ENCODE results near the gene HOXA9. TPM values are rescaled to one million over a fixed set of nuclear protein-coding genes. Genes with fewer than 3 reads are reported as not detected.

HOXA9 gene
- polyA plus RNA-seq, 1 donor (not counting 4 experiments of a cell fraction or from before 2014, with no cell fraction given) = 28.1 TPM

- no peak for DNase-seq (ENCODE audit: low read depth, low spot score)
- TF ChIP-seq CTCF (optimal IDR thresholded peaks at IDR 0.05 in 1 of 3, IDR thresholded peaks at IDR 0.05 in 1 of 3, conservative IDR thresholded peaks at IDR 0.05 in 1 of 3; ENCODE audit: extremely low read depth in 1 of 3, insufficient read depth in 2 of 3, low read length in 3 of 3) (no peak), EZH2 (IDR thresholded peaks at IDR 0.05; ENCODE audit: low read length) (no peak)
- no peak for FAIRE-seq
- no peak overlapping the region for H3K4me2 ChIP-seq (ENCODE audit: control insufficient read depth, extremely low read depth, insufficient read depth, low read depth, low read length)
- H3K79me2 ChIP-seq (ENCODE audit: control insufficient read depth, insufficient read depth, low read length) = no peaks in the 10 kb centered on the region
- dilution Hi-C loops (cut with MboI; ENCODE audit: extremely low pct_ligation_motif_present, low sequenced_read_pairs) = loop anchor here (25.0 kb wide), 1 partner anchor 374 kb away; no protein-coding TSS in a partner anchor
- H3K27me3 ChIP-seq (ENCODE audit: control insufficient read depth, extremely low read depth, insufficient read depth, low read length) = peaks cover 78% of the 10 kb centered on the region
- no peaks in the 10 kb centered on the region for H3K9me3 ChIP-seq (ENCODE audit: control insufficient read depth, low read depth, low read length)
- no peak overlapping the region for H2AFZ ChIP-seq (ENCODE audit: control insufficient read depth, low read length)
- H3K36me3 ChIP-seq (ENCODE audit: control insufficient read depth in 2 of 2, extremely low read depth in 1 of 2, insufficient read depth in 2 of 2, low read length in 2 of 2) = no peaks in the 10 kb centered on the region
- peaks cover 5% of the 10 kb centered on the region for H3K4me1 ChIP-seq (ENCODE audit: control insufficient read depth, extremely low read depth, insufficient read depth, low read length)
- no peak overlapping the region for H3K4me3 ChIP-seq (ENCODE audit: control insufficient read depth in 2 of 3, extremely low read depth in 1 of 3, insufficient read depth in 2 of 3, low read depth in 1 of 3, low read length in 3 of 3)
- H4K20me1 ChIP-seq (ENCODE audit: control insufficient read depth, extremely low read depth, insufficient read depth, low read length) = peaks cover 5% of the 10 kb centered on the region
- H3K9me1 ChIP-seq (ENCODE audit: control insufficient read depth, extremely low read depth, insufficient read depth, low read length) = no peaks in the 10 kb centered on the region
- no peak overlapping the region for H3K9ac ChIP-seq (ENCODE audit: control insufficient read depth, extremely low read depth, insufficient read depth, low read length)
- no peak overlapping the region for H3K27ac ChIP-seq (ENCODE audit: control insufficient read depth, insufficient read depth, low read length)
Observed at GRCh38 chr7:27213433-27214238, 48.3 kb upstream of the HOXA9 start.

GRCh38 chr7:27212497-27213432, 47.4 kb upstream of the HOXA9 start:
- H3K9me1 ChIP-seq (ENCODE audit: control insufficient read depth, extremely low read depth, insufficient read depth, low read length) = no peaks in the 10 kb centered on the region
- H3K36me3 ChIP-seq (ENCODE audit: control insufficient read depth in 2 of 2, extremely low read depth in 1 of 2, insufficient read depth in 2 of 2, low read length in 2 of 2) = no peaks in the 10 kb centered on the region
- no peak for DNase-seq (ENCODE audit: low read depth, low spot score)
- TF ChIP-seq CTCF (optimal IDR thresholded peaks at IDR 0.05 in 1 of 3, IDR thresholded peaks at IDR 0.05 in 1 of 3, conservative IDR thresholded peaks at IDR 0.05 in 1 of 3; ENCODE audit: extremely low read depth in 1 of 3, insufficient read depth in 2 of 3, low read length in 3 of 3) = no peak
- peak; percentile 87 for TF ChIP-seq EZH2 (IDR thresholded peaks at IDR 0.05; ENCODE audit: low read length)
- H3K9ac ChIP-seq (ENCODE audit: control insufficient read depth, extremely low read depth, insufficient read depth, low read length) = no peak overlapping the region
- no peaks in the 10 kb centered on the region for H3K79me2 ChIP-seq (ENCODE audit: control insufficient read depth, insufficient read depth, low read length)
- H3K27me3 ChIP-seq (ENCODE audit: control insufficient read depth, extremely low read depth, insufficient read depth, low read length) = peaks cover 87% of the 10 kb centered on the region
- H3K4me2 ChIP-seq (ENCODE audit: control insufficient read depth, extremely low read depth, insufficient read depth, low read depth, low read length) = no peak overlapping the region
- dilution Hi-C loops (cut with MboI; ENCODE audit: extremely low pct_ligation_motif_present, low sequenced_read_pairs) = loop anchor here (25.0 kb wide), 1 partner anchor 375 kb away; no protein-coding TSS in a partner anchor
- no peak for FAIRE-seq
- no peaks in the 10 kb centered on the region for H3K9me3 ChIP-seq (ENCODE audit: control insufficient read depth, low read depth, low read length)
- H4K20me1 ChIP-seq (ENCODE audit: control insufficient read depth, extremely low read depth, insufficient read depth, low read length) = peaks cover 11% of the 10 kb centered on the region
- peaks cover 5% of the 10 kb centered on the region for H3K4me1 ChIP-seq (ENCODE audit: control insufficient read depth, extremely low read depth, insufficient read depth, low read length)
- no peak overlapping the region for H3K4me3 ChIP-seq (ENCODE audit: control insufficient read depth in 2 of 3, extremely low read depth in 1 of 3, insufficient read depth in 2 of 3, low read depth in 1 of 3, low read length in 3 of 3)
- H2AFZ ChIP-seq (ENCODE audit: control insufficient read depth, low read length) = no peak overlapping the region
- H3K27ac ChIP-seq (ENCODE audit: control insufficient read depth, insufficient read depth, low read length) = no peak overlapping the region

Data from keratinocyte (primary cell).